ENCODE results near the gene CIC. TPM values are rescaled to one million over a fixed set of nuclear protein-coding genes. Genes with fewer than 3 reads are reported as not detected.

Gene CIC
- total RNA-seq, 2 donors from 2014 or later: 47.8 to 54.6 TPM

DNA sequence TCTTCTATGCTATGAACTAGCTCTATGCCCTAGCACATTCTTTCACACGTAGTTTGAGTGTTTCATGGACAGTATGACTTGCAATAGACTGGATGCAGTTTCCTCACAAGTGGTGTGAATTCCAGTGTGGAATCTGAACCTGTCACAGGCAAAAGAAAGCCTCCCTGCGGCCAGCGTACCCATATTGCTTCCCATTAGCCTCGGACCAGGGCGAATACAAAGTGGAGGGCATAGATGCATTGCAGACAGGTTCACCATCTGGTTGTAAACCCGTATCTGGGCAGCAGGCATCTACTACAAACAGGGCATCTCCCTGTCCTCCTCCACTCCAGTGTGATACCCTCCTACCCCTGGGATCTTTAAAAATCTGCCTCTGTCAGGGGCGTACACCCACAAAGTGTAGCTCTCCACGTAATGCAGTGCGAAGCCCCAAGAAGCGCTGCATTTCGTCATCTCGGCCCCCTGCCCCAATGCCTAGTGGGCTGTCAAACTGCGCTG lies 1.4 kb upstream of the CIC start:
- peak overlapping the region; percentile 41 to 99 for H3K9ac ChIP-seq (ENCODE audit: low read depth in 2 of 2, low read length in 2 of 2)
- H3K27me3 ChIP-seq: no peaks in the 10 kb centered on the region
- intact Hi-C loops (cut with DNase I): no loop called here
- H3K36me3 ChIP-seq: no peaks in the 10 kb centered on the region
- H3K9me3 ChIP-seq: no peaks in the 10 kb centered on the region
- H3K4me3 ChIP-seq: peak overlapping the region; percentile 48
- TF ChIP-seq, protein P1, sequence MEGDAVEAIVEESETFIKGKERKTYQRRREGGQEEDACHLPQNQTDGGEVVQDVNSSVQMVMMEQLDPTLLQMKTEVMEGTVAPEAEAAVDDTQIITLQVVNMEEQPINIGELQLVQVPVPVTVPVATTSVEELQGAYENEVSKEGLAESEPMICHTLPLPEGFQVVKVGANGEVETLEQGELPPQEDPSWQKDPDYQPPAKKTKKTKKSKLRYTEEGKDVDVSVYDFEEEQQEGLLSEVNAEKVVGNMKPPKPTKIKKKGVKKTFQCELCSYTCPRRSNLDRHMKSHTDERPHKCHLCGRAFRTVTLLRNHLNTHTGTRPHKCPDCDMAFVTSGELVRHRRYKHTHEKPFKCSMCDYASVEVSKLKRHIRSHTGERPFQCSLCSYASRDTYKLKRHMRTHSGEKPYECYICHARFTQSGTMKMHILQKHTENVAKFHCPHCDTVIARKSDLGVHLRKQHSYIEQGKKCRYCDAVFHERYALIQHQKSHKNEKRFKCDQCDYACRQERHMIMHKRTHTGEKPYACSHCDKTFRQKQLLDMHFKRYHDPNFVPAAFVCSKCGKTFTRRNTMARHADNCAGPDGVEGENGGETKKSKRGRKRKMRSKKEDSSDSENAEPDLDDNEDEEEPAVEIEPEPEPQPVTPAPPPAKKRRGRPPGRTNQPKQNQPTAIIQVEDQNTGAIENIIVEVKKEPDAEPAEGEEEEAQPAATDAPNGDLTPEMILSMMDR (IDR thresholded peaks at IDR 0.05): no peak
- peak overlapping the region; percentile 83 for H3K27ac ChIP-seq
- H3K4me1 ChIP-seq: peaks cover 14% of the 10 kb centered on the region
- DNase-seq: no peak

DNA sequence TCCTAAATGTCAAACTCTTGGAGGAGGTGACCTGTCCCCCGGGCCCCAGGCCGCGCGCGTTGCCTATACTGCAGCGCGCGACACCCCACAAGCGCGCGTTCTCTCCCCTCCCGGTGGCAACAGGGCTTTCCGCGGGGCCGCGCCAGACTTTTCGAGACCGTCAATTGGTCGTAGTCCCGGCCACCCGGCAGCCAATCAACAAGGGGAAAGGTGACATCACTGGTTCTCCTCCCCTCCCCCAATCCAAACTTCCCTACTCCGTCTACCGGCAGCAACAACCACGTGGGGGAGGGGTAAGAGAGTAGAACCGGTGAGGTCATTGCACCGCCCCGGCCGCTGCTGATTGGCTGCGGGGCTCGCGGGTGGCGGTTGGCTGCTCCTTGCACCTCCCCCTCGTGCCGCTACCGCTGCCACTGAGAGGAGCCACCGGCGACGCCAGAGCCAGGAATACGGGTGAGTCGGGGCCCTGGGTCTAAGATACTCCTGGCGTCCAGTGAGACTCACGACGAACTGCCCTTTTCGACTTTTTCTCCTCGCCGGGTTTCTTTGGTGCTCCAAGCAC lies 829 bp upstream of the CIC start:
- TF ChIP-seq, protein P1 (IDR thresholded peaks at IDR 0.05): no peak
- Histone ChIP-seq H3K9me3 (no peaks in the 10 kb centered on the region), H3K36me3 (no peaks in the 10 kb centered on the region), H3K4me3 (peak overlapping the region; percentile 48), H3K27ac (peak overlapping the region; percentile 83), H3K9ac (ENCODE audit: low read depth in 2 of 2, low read length in 2 of 2) (peak overlapping the region; percentile 84 to 99), H3K4me1 (peaks cover 14% of the 10 kb centered on the region), H3K27me3 (no peaks in the 10 kb centered on the region)
- intact Hi-C loops (cut with DNase I): no loop called here
- peak; percentile 100 for DNase-seq

DNA sequence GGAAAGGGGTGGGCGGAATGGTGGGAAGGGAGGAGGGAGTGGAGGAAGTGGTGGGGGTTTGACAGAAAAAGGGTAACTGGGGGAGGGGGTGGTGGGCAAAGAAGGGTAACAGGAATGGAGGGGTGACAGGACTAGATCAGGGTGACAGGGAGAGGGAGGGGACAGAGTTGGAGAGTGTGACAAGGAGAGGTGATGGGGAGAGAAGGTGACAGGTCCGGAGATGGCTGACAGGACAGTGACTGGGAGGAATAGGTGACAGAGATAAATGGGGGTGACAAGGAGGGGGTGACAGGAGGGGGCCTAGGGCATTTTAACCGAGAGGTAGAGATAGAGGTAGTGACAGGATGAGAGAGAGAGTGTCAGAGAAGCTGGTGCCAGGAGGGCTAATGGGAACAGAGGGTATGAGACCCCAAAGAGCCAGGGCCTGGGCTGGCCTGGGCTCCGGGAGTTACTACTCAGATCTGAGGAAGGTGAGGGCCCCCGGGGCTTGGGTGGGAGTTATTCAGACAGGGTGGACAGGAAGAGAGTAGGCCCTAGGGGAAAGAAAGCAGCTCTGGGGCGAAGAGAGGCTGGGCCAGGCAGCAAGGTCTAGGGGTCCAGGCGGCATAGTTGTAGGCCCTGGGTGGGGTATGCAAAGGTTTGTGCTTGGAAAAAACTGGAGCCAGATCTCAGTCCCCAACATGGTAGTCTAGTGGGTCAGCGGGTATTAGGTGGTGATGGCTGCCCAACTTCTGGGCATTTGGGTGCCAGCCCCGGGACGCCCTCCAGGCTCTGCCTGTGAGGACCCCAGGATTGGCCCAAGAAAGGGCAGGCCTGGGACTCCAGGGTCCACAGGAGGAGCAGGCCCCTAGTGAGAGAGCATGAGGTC lies 660 bp downstream of the CIC start:
- TF ChIP-seq, protein P1 (IDR thresholded peaks at IDR 0.05): no peak
- H3K27me3 ChIP-seq: no peaks in the 10 kb centered on the region
- no peaks in the 10 kb centered on the region for H3K9me3 ChIP-seq
- peak; percentile 52 for DNase-seq
- intact Hi-C loops (cut with DNase I): no loop called here
- H3K36me3 ChIP-seq: no peaks in the 10 kb centered on the region
- H3K4me3 ChIP-seq: peak overlapping the region; percentile 45
- H3K4me1 ChIP-seq: peaks cover 14% of the 10 kb centered on the region
- H3K27ac ChIP-seq: peak overlapping the region; percentile 77
- H3K9ac ChIP-seq (ENCODE audit: low read depth in 2 of 2, low read length in 2 of 2): peak overlapping the region; percentile 84 to 99

DNA sequence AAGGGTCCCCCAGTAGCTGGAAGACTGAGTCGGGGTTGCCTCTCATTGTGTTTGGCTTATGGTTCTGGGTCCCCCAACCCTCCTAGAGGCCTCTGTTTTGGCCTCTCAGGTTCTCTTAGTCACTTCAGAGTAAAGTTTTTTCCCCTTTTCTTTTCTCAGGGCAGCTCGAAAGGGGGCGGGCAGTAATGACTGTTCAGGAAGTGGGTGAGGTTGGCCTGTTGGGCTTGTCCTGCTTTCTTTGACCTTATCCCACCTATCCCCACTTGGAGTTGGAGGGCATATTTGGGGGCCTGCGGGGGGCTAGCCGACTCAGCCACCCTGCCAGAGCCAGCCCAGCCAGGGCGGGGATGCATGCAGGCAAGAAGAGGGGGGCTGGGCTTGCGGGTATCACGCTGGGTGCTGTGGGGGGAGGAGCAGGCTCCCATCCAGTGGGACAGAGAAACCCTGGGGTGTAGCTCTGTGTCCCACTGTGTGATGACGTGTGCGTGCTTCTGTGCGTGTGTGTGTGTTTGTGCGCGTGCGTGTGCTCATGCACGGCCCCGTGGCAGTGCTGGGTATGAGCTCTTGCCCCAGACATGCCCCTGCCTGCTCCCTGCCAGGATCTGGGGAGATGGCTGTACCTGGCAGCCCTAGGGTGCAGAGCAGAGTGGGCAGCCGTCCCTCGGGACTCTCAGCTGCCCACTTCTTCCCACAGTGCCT lies 1.4 kb downstream of the CIC start:
- H3K27me3 ChIP-seq: no peaks in the 10 kb centered on the region
- H3K27ac ChIP-seq: peak overlapping the region; percentile 77
- no peaks in the 10 kb centered on the region for H3K9me3 ChIP-seq
- H3K9ac ChIP-seq (ENCODE audit: low read depth in 2 of 2, low read length in 2 of 2): peak overlapping the region; percentile 84 to 99
- H3K4me3 ChIP-seq: peak overlapping the region; percentile 45
- peak; percentile 55 for DNase-seq
- intact Hi-C loops (cut with DNase I): no loop called here
- H3K36me3 ChIP-seq: no peaks in the 10 kb centered on the region
- peaks cover 14% of the 10 kb centered on the region for H3K4me1 ChIP-seq
- TF ChIP-seq, protein P1 (IDR thresholded peaks at IDR 0.05): no peak

DNA sequence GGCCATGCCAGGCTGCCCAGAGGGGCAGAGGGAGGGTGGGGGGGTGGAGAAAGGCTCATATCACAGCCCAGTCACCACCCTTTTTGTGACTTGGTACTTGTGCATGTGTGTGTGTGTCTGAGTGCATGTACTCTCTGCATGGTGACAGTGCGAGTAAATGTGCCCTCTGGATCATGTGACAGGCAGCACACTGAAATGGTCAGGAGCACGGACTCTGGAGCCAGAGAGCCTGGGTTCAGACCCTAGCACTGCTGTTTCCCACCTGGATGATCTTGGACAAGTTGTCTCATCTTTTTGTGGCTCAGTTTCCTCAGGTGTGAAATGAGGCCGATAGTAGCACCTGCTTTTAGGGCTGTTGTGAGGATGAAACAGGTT lies 2.0 kb downstream of the CIC start:
- H3K9me3 ChIP-seq: no peaks in the 10 kb centered on the region
- peak overlapping the region; percentile 77 for H3K27ac ChIP-seq
- intact Hi-C loops (cut with DNase I): no loop called here
- H3K9ac ChIP-seq (ENCODE audit: low read depth in 2 of 2, low read length in 2 of 2): peak overlapping the region; percentile 84 to 99
- no peak for DNase-seq
- H3K4me1 ChIP-seq: peaks cover 14% of the 10 kb centered on the region
- H3K27me3 ChIP-seq: no peaks in the 10 kb centered on the region
- no peaks in the 10 kb centered on the region for H3K36me3 ChIP-seq
- peak overlapping the region; percentile 45 for H3K4me3 ChIP-seq
- TF ChIP-seq, protein P1 (IDR thresholded peaks at IDR 0.05): no peak
